H1 (cell line): ENCODE results near the gene EXT2. TPM values are rescaled to one million over a fixed set of nuclear protein-coding genes. Genes with fewer than 3 reads are reported as not detected.

ENCODE experiments used
- CTCF ChIA-PET: fragments of 300-600 bp; sonication (Branson Sonifier 250); formaldehyde crosslinking; loops from one replicate; lab custom pipeline; 2021; ENCODE audit not compliant: partially characterized antibody; lab: Charles Lee
- POLR2A ChIA-PET: fragments of 300-600 bp; sonication (Branson Sonifier 250); formaldehyde crosslinking; loops from one replicate; lab custom pipeline; 2021; ENCODE audit warnings: inconsistent platforms; ENCODE audit not compliant: partially characterized antibody; lab: Charles Lee
- DNase-seq, 2 experiments: peaks; one replicate each; pipeline versions ENCODE4 v3.0.0 to v3.0.0-alpha.2; 2010 to 2022; ENCODE audit warnings: low spot score in 2 of 2, low read depth in 1 of 2, mixed read lengths in 1 of 2
- FAIRE-seq: peaks from 2 replicates; lab custom pipeline; 2011; peaks lifted over from hg19 to GRCh38; lab: Jason Lieb, UNC
- H2AFZ ChIP-seq: 2 replicates; pipeline ENCODE4 v1.8.1; 2012; ENCODE audit warnings: low read length, inconsistent platforms
- H2AK5ac ChIP-seq: 2 replicates; pipeline ENCODE4 v1.6.1; 2013; ENCODE audit warnings: low read depth, low read length
- H2BK120ac ChIP-seq: replicated peaks from 2 replicates; pipeline ENCODE3; 2013; ENCODE audit warnings: low read depth, low read length, inconsistent platforms
- H2BK12ac ChIP-seq: 2 replicates; pipeline ENCODE4 v1.6.1; 2013; ENCODE audit warnings: low read depth, low read length
- H2BK15ac ChIP-seq: 2 replicates; pipeline ENCODE4 v1.6.1; 2013; ENCODE audit warnings: low read length
- H2BK20ac ChIP-seq: 2 replicates; pipeline ENCODE4 v1.6.1; 2013; ENCODE audit warnings: low read length
- H2BK5ac ChIP-seq: 2 replicates; pipeline ENCODE4 v1.6.1; 2013; ENCODE audit warnings: low read depth, low read length
- H3K14ac ChIP-seq: 2 replicates; pipeline ENCODE4 v1.6.1; 2013; ENCODE audit warnings: inconsistent platforms; ENCODE audit not compliant: insufficient read length
- H3K18ac ChIP-seq: 2 replicates; pipeline ENCODE4 v1.6.1; 2013; ENCODE audit warnings: low read length; ENCODE audit errors: extremely low read depth
- H3K23ac ChIP-seq: 2 replicates; pipeline ENCODE4 v1.6.1; 2013; ENCODE audit warnings: inconsistent platforms; ENCODE audit not compliant: insufficient read length
- H3K23me2 ChIP-seq: 2 replicates; pipeline ENCODE4 v1.6.1; 2013; ENCODE audit warnings: low read depth, low read length
- H3K27ac ChIP-seq: 2 replicates; pipeline ENCODE4 v1.6.1; 2011; ENCODE audit warnings: low read depth, low read length, inconsistent platforms
- H3K27me3 ChIP-seq, 4 experiments: replicated peaks in 1 of 4; 1 replicate in 1 of 4; 2 replicates in 3 of 4; pipeline versions ENCODE4 v1.6.1 to v1.8.1; 2011 to 2013; ENCODE audit warnings: low read length in 3 of 4, mild to moderate bottlenecking in 3 of 4, inconsistent platforms in 2 of 4, mixed read lengths in 2 of 4, moderate library complexity in 1 of 4; ENCODE audit not compliant: control insufficient read depth in 3 of 4, insufficient read depth in 3 of 4; ENCODE audit errors: extremely low read depth in 1 of 4
- H3K36me3 ChIP-seq, 4 experiments: 2 replicates each; pipeline versions ENCODE4 v1.6.1 to v1.8.1; 2011 to 2013; ENCODE audit warnings: mild to moderate bottlenecking in 4 of 4, low read length in 3 of 4, moderate library complexity in 2 of 4, control low read depth in 1 of 4, inconsistent platforms in 1 of 4; ENCODE audit not compliant: insufficient read depth in 4 of 4, control insufficient read depth in 2 of 4
- H3K4ac ChIP-seq: replicated peaks from 2 replicates; pipeline ENCODE3; 2013; ENCODE audit warnings: low read length, low read depth, mixed read lengths, inconsistent platforms; ENCODE audit not compliant: insufficient read length
- H3K4me1 ChIP-seq, 4 experiments: replicated peaks in 1 of 4; 1 replicate in 1 of 4; 2 replicates in 3 of 4; pipeline versions ENCODE4 v1.6.1 to v1.8.1; 2011 to 2013; ENCODE audit warnings: low read length in 3 of 4, inconsistent platforms in 2 of 4, mixed read lengths in 1 of 4; ENCODE audit not compliant: insufficient read depth in 4 of 4, control insufficient read depth in 3 of 4
- H3K4me2 ChIP-seq, 2 experiments: 2 replicates each; pipeline versions ENCODE4 v1.6.1 to v1.8.1; 2011 to 2013; ENCODE audit warnings: low read depth in 2 of 2, low read length in 2 of 2, control low read depth in 1 of 2, inconsistent platforms in 1 of 2, mild to moderate bottlenecking in 1 of 2; ENCODE audit not compliant: insufficient read depth in 1 of 2
- H3K4me3 ChIP-seq, 4 experiments: fragments of 200-600, 300-600 bp in 1 of 4; sonication (generic), shearing (Covaris generic), sonication (Bioruptor Twin) in 1 of 4; 2 replicates each; pipeline versions ENCODE4 v1.5.1 to v1.8.1; 2011 to 2016; ENCODE audit warnings: low read length in 4 of 4, low read depth in 3 of 4, control low read depth in 2 of 4, inconsistent platforms in 2 of 4, mild to moderate bottlenecking in 2 of 4, mixed read lengths in 1 of 4, moderate library complexity in 1 of 4; ENCODE audit not compliant: insufficient read depth in 2 of 4; ENCODE audit errors: extremely low read depth in 1 of 4
- H3K56ac ChIP-seq: replicated peaks from 2 replicates; pipeline ENCODE3; 2013; ENCODE audit warnings: low read depth, mild to moderate bottlenecking, mixed read lengths, low read length, inconsistent platforms; ENCODE audit not compliant: insufficient read length
- H3K79me1 ChIP-seq: 2 replicates; pipeline ENCODE4 v1.6.1; 2013; ENCODE audit warnings: low read depth, low read length, control low read depth
- H3K79me2 ChIP-seq, 2 experiments: 2 replicates each; pipeline versions ENCODE4 v1.6.1 to v1.8.1; 2012 to 2013; ENCODE audit warnings: low read length in 2 of 2, mild to moderate bottlenecking in 2 of 2, inconsistent platforms in 1 of 2; ENCODE audit not compliant: insufficient read depth in 2 of 2, control insufficient read depth in 1 of 2
- H3K9ac ChIP-seq, 4 experiments: replicated peaks in 1 of 4; 1 replicate in 1 of 4; 2 replicates in 3 of 4; pipeline versions ENCODE4 v1.6.1 to v1.8.1; 2011 to 2013; ENCODE audit warnings: low read depth in 3 of 4, low read length in 3 of 4, control low read depth in 2 of 4, mild to moderate bottlenecking in 2 of 4, moderate library complexity in 2 of 4, inconsistent platforms in 1 of 4; ENCODE audit errors: extremely low read depth in 1 of 4
- H3K9me3 ChIP-seq, 2 experiments: 2 replicates each; pipeline versions ENCODE4 v1.6.1 to v1.8.1; 2012 to 2013; ENCODE audit warnings: mild to moderate bottlenecking in 2 of 2, moderate library complexity in 2 of 2, control low read depth in 1 of 2, inconsistent platforms in 1 of 2, low read depth in 1 of 2, low read length in 1 of 2, mixed read lengths in 1 of 2; ENCODE audit not compliant: insufficient read depth in 2 of 2
- H4K20me1 ChIP-seq, 2 experiments: replicated peaks in 1 of 2; 2 replicates each; pipeline versions ENCODE3 to v1.8.1; 2011 to 2013; ENCODE audit warnings: inconsistent platforms in 2 of 2, low read length in 2 of 2, mild to moderate bottlenecking in 1 of 2; ENCODE audit not compliant: insufficient read depth in 2 of 2, control insufficient read depth in 1 of 2
- H4K5ac ChIP-seq: 2 replicates; pipeline ENCODE4 v1.6.1; 2013; ENCODE audit warnings: low read length, low read depth, mixed read lengths, inconsistent platforms; ENCODE audit not compliant: insufficient read length
- H4K8ac ChIP-seq: 2 replicates; pipeline ENCODE4 v1.8.0; 2013; ENCODE audit warnings: mild to moderate bottlenecking, moderate library complexity, low read length, inconsistent platforms; ENCODE audit not compliant: insufficient read depth; ENCODE audit errors: extremely low read depth
- H4K91ac ChIP-seq: replicated peaks from 2 replicates; pipeline ENCODE3; 2013; ENCODE audit warnings: low read length, mixed read lengths, inconsistent platforms; ENCODE audit not compliant: insufficient read length
- CREB1 ChIP-seq: IDR thresholded peaks from 2 replicates; pipeline ENCODE4 v1.6.1; 2012; ENCODE audit warnings: inconsistent platforms
- EP300 ChIP-seq, 2 experiments: IDR thresholded peaks; 1 replicate in 1 of 2; 2 replicates in 1 of 2; pipeline ENCODE4 v1.6.1; 2011 to 2012; ENCODE audit warnings: low read depth in 2 of 2, low read length in 2 of 2, mild to moderate bottlenecking in 2 of 2, borderline replicate concordance in 1 of 2, inconsistent platforms in 1 of 2, moderate library complexity in 1 of 2
- POLR2A ChIP-seq, 2 experiments: IDR thresholded peaks; 1 replicate in 1 of 2; 2 replicates in 1 of 2; pipeline ENCODE4 v1.6.1; 2011; ENCODE audit warnings: low read depth in 2 of 2, low read length in 2 of 2, mild to moderate bottlenecking in 2 of 2; ENCODE audit errors: control extremely low read depth in 1 of 2
- RNF2 ChIP-seq: fragments of 200-900, 300-1000 bp; sonication (generic); IDR thresholded peaks from 2 replicates; pipeline ENCODE4 v1.7.1; 2016; ENCODE audit warnings: borderline replicate concordance, low read depth, mild to moderate bottlenecking, antibody characterized with exemption, low read length; ENCODE audit not compliant: poor library complexity, severe bottlenecking; ENCODE audit errors: missing control alignments
- WGBS, 2 experiments: shearing (Covaris generic) in 1 of 2; methylation state at CpG; one replicate each; pipeline versions ENCODE4 v1.1.6 to v1.1.7; 2013 to 2015; ENCODE audit warnings: low lambda C conversion rate in 2 of 2, mixed read lengths in 2 of 2, inconsistent platforms in 1 of 2, low coverage in 1 of 2, missing lambda C conversion rate in 1 of 2; ENCODE audit not compliant: insufficient replicate concordance in 2 of 2, insufficient coverage in 1 of 2, insufficient read length in 1 of 2; ENCODE audit errors: extremely low coverage in 1 of 2, missing lambda C conversion rate in 1 of 2; 5-methylcytosine and 5-hydroxymethylcytosine counted together
- polyA plus RNA-seq, 7 experiments: library from polyadenylated mRNA; depleted of rRNA in 3 of 7; stranded (reverse) in 5 of 7; unstranded in 2 of 7; fragments of >200 nt in 5 of 7; fragments of 200-250 nt in 2 of 7; gene quantifications; 1 replicate in 5 of 7; 2 replicates in 1 of 7; 4 replicates in 1 of 7; pipeline versions ENCODE4 v1.2.1 to v1.2.3, GENCODE V29; 2011 to 2013; ENCODE audit warnings: missing spikeins in 2 of 7, mixed read lengths in 2 of 7
- total RNA-seq: library from RNA; stranded (reverse); fragmentation: NEBNext Ultra II Directional; extraction: Animal tissue kit (Norgen Biotek cat#: 25700); gene quantifications from 2 replicates; pipeline ENCODE4 v1.2.1, GENCODE V29; 2021

Gene EXT2
- total and polyA plus RNA-seq, 2 of the 8 experiments (the other 6 are each of a cell fraction or from before 2014, with no cell fraction given): 29.8 to 42.8 TPM

GRCh38 chr11:44199298-44199697 is 103.8 kb downstream of the EXT2 start:
- Histone ChIP-seq H3K56ac (no peak overlapping the region), H4K20me1 (no peaks in the 10 kb centered on the region), H3K27me3 (no peaks in the 10 kb centered on the region), H3K27ac (no peak overlapping the region), H4K5ac (no peak overlapping the region), H3K23me2 (no peaks in the 10 kb centered on the region), H4K91ac (no peak overlapping the region), H3K4ac (peak overlapping the region; percentile 60), H3K4me1 (peaks cover 0 to 13% (median 6%) of the 10 kb centered on the region in 4 experiments; a peak in 2 of 7 replicates), H2BK15ac (no peak overlapping the region), H3K36me3 (no peaks in the 10 kb centered on the region), H3K9ac (no peak overlapping the region), H2BK120ac (no peak overlapping the region), H2AK5ac (no peak overlapping the region), H3K23ac (no peak overlapping the region), H3K18ac (no peak overlapping the region; the same call in 1 of the 2 replicates), H2BK5ac (no peak overlapping the region), H3K9me3 (no peaks in the 10 kb centered on the region), H3K14ac (no peak overlapping the region), H3K4me3 (no peak overlapping the region), H2AFZ (no peak overlapping the region), H2BK20ac (no peak overlapping the region), H4K8ac (no peak overlapping the region), H2BK12ac (no peak overlapping the region), H3K4me2 (peak overlapping the region; percentile 18 to 48; a peak in 3 of 4 replicates), H3K79me2 (no peaks in the 10 kb centered on the region), H3K79me1 (no peaks in the 10 kb centered on the region)
- POLR2A ChIA-PET: no interaction called here
- FAIRE-seq: peak; percentile 19
- CTCF ChIA-PET: interaction anchor here (0.7 to 1.1 kb wide), 3 partner anchors 9 to 35 kb away, joined by 3 read pairs; no protein-coding TSS in a partner anchor
- 0% methylated on average over 1 of the region's 1 CpG; no CpG with 5 or more reads in 1 of the 2 experiments for WGBS, 2 experiments
- DNase-seq: no peak
- TF ChIP-seq CREB1 (no peak), EP300 (IDR thresholded peaks at IDR 0.05; ENCODE audit: borderline replicate concordance in 1 of 2, low read depth in 2 of 2, low read length in 2 of 2) (no peak), RNF2 (no peak), POLR2A (IDR thresholded peaks at IDR 0.05; ENCODE audit: control extremely low read depth in 1 of 2, low read depth in 2 of 2, low read length in 2 of 2) (peak in 1 of 2 experiments; percentile 30; a peak in 1 of 3 replicates)
